Renal pelvis (tissue), 4 donors: ENCODE results near the gene GNAL. TPM values are rescaled to one million over a fixed set of nuclear protein-coding genes. Genes with fewer than 3 reads are reported as not detected.

Source experiments
- DNase-seq: peaks from one replicate; pipeline ENCODE4 v3.0.0-alpha.2; 2013
- polyA plus RNA-seq, 3 donors: library from polyadenylated mRNA; unstranded; fragments of 120-200 nt; gene quantifications; one replicate each; pipeline ENCODE4 v1.2.1, GENCODE V29; 2013; ENCODE audit not compliant: insufficient read length in 3 of 3

The GNAL gene
- polyA plus RNA-seq, 3 donors: 3.7 to 5.8 (median 4.2) TPM

- no peak for DNase-seq
Observed at GRCh38 chr18:11761553-11761952, 72.5 kb downstream of the GNAL start.

GRCh38 chr18:11762429-11762828 lies 73.4 kb downstream of the GNAL start:
- DNase-seq: no peak

GRCh38 chr18:11767329-11767728 lies 78.3 kb downstream of the GNAL start:
- DNase-seq: no peak

GRCh38 chr18:11767935-11768334 lies 78.9 kb downstream of the GNAL start:
- no peak for DNase-seq

GRCh38 chr18:11775436-11776174 lies 86.5 kb downstream of the GNAL start:
- DNase-seq: peak; percentile 58

DNA sequence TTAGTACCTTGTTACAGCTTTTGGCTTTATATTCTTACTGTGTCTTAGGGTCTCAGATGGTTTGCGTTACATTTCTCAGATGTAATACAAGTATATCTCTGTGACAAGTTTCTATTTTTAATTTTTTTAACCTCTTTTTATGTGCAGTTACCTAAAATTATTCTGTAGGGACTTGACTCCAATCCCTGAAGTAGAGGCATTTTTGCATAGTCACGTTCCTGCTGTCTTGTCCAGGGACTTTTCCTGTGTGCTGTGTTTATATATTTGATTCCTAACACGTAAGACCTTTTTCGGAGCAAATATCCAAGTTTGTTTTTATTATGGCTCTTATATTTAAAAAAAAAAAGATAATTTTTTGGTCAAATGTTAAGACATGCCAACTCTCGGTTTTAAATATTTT lies 91.0 kb downstream of the GNAL start:
- DNase-seq: no peak

- no peak for DNase-seq
Observed at GRCh38 chr18:11783716-11784331, 94.8 kb downstream of the GNAL start.

DNA sequence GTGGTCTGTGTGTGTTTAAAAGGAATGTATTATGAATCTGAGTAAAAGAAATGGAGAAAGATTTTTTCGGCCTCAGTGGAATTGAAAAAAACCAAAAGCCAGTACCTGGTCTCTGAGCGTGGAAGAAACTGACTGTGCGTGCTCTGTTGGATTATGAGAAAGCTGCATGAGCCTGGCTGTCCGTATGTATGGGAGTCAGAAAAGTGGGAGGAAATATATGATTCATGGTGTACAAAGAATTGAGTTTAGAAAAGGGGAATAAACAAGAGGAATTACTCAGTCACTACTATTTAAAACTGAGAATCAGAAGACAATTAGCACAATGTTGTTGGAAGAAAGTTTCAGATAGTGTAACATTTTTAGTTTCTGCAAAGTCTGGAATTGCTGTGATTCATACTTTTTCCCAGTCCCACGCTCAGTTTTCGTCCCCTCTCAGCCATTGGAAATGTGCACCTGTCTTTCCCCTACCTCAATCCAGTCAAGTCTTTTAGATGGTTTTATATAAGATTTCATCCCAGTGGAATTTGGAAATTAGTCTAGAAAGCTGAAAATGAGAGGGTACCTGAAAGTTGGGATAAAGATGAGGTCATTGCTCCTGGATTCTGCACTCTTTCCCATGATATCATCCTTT lies 95.7 kb downstream of the GNAL start:
- no peak for DNase-seq

DNA sequence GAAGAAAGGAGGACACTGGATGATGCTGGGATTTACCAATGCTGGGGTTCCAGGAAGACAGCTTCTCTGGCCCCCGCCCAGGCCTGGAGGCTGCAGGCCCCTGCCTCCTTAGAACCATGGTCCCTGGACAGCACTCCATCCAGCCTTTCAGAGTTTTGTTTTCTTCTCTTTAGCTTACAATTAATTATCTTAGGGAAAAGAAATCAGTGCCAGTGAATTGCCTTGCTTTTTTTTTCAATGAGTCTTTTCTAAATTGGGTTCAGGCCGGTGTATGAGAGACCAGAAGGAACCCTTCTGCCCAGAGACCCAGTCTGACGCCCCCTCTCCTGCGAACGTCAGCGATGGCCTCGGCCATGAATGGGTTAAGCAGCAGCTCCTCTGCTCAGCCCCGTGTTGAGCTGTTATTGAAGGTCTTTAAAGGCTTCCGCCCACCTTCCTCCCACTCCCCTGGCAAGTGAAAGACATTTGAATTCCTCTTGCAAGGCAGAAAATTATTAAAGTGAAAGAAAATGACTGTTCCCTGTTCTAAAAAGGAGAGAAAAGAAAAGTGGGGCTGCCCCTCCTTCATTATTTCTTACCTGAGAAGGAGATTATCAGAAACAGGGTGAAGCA lies 96.5 kb downstream of the GNAL start:
- peak; percentile 42 for DNase-seq

DNA sequence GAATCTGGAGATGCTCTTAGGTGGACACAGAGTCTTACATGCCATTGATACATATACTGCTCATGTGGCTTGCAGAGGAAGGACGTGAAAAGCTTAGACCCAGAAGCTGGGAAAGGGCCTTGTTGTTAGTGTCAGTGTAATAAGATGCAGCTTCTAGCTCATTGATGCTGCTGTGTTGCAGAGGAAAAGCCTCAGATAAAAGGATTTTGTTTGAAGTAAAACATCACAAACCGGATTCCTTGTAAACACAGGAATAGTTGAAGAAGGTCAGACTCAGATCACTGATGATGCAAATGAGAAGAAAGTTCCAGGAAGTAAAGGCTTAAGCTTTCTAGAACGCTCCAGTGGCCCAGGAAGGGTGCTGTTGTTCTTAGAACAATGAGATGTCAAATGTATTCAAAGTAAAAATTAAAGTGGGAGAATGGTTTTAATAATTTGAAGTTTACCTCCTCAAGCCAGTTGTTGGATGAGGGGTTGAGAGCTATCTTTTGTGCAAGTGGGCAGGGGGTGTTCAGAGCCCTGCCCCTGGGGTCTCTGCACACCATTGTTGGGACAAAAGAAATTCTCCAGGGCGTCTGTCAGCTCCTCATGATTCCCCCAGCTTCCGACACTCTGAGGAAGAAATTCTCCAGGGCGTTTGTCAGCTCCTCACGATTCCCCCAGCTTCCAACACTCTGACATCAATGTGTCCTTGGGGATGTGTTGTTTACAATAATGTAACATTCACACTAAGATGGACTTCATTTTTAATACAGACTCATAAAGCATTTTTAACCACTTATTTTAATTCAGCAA lies 100.8 kb downstream of the GNAL start:
- DNase-seq: no peak

GRCh38 chr18:11791131-11791530 lies 102.1 kb downstream of the GNAL start:
- DNase-seq: no peak

- no peak for DNase-seq
Observed at GRCh38 chr18:11792632-11793031, 103.6 kb downstream of the GNAL start.

DNA sequence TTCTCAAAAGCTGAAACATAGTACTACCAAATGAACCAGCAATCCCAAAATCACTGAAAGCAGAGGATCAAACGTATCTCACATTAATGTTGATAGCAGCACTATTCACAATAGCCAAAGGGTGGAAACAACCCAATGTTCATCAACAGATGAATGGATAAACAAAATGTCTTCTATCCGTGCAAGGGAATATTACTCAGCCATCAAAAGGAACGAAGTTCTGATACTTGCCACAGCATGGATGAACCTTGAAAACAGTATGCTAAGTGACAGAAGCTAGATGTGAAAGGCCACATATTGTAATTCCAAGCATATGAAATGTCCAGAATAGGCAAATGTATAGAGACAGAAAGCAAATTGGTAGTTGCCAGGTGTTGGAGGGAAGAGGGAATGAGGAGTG lies 105.1 kb downstream of the GNAL start:
- no peak for DNase-seq

DNA sequence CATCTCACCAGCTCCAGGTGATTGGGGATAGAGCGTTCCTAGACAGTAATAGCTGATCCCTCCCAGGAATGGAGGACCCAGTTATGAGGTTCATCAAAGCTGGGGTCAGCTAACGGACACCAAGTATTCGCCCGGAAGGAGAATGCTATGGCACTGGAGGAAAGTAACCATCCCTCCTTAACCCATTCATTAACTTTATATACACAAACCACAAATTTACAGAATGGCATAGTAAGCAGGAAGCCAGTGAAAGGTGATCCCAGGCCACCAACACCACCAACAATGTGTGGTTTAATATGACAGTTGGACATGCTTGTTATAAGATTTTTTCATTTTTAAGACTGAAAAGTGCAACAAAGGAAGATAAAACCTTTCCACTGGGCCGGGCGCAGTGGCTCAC lies 106.9 kb downstream of the GNAL start:
- DNase-seq: no peak

DNA sequence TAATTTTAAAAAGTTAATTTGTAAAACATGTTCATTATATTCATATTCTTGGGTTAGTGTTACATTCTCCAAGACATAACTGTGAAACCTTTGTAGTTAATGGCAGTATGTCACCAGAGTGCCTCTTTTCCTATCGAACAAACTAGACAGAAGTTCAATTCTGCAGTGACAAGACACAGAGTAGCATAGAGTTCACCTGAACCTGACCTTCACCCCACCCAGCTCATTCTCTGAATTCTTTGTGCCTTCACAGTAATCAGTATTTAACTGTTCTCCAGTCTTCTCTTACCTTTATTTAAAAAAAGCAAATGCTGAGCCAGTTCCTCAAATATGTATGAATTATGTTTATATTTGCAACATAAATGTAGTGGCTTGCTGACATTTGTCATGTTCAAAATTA lies 109.2 kb downstream of the GNAL start:
- no peak for DNase-seq

GRCh38 chr18:11799066-11799465 lies 110.0 kb downstream of the GNAL start:
- no peak for DNase-seq

DNA sequence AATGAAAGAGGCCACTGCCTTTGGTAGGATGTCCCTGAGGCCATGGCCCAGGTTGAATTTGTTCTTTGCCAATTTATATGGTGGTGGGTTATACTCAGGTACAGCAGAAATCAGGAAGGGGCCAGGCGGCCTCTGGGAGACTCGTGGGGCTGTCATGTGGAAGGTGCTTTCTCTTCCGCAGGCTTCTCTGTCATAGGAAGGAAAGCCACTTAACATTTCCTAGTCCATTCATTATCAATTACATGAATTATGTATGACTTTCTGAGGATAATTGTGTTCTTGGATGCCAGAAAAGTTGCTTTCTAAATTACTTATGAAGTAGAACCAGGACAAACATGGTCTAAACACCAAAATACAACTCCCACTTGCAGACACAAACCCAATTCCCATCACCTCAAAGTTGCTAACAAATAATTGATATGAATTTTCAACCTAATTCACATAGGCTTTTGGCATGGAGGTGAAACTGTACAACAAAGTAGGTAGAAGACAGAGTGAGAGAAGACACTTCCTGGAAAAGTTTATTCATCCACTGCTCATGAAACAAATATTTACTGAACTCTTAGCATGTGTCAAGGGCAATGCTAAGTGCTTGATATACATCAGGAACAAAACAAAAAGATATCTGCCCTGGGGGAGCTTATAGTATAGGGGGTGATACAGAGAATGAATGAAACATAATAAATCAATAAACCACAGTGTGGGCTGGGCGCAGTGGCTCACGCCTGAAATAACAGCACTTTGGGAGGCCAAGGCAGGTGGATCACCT lies 111.7 kb downstream of the GNAL start:
- DNase-seq: no peak

DNA sequence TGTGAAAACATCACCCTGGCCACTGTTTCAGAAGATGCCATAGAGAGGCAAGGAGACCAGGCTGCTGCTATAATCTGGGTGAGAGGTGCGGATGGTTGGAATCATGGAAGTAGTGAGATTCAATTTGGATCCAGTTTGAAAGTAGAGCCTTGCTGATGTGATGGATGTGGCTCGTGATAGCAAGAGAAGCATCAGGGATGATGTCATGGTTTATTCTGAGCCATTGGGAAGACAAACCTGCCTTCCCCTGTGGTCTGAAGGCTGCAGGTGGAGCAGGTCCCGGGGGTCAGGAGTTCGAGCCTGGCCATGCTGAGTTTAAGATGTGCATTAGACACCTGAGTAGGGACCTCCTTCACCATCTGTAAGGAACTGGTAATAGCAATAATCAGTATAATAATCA lies 112.5 kb downstream of the GNAL start:
- no peak for DNase-seq

GRCh38 chr18:11802158-11802557 lies 113.1 kb downstream of the GNAL start:
- no peak for DNase-seq

DNA sequence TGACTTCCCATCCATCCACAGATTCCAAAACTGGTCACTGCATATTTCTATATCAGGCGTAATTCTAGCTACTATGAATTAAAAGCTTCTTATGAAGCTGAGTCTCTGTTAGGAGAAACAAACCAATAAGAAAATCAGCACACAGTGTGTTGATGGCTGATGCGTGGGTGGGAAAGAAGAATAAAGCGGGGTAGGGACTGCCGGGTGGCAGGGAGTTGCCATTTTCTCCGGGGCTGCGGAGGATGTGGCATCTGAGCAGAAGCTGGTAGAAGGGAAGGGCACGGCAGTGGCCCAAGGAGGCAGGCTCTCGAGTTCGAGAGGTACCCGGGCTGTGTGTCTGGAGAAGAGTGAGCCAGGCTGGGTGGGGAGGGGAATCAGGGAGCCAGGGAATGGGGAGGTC lies 113.5 kb downstream of the GNAL start:
- no peak for DNase-seq

GRCh38 chr18:11807233-11807632 lies 118.2 kb downstream of the GNAL start:
- no peak for DNase-seq
